ENCODE results near the gene NMRAL1. TPM values are rescaled to one million over a fixed set of nuclear protein-coding genes. Genes with fewer than 3 reads are reported as not detected.

Gene NMRAL1
- total RNA-seq, 1 experiment from 2014 or later = 71.1 TPM

DNA sequence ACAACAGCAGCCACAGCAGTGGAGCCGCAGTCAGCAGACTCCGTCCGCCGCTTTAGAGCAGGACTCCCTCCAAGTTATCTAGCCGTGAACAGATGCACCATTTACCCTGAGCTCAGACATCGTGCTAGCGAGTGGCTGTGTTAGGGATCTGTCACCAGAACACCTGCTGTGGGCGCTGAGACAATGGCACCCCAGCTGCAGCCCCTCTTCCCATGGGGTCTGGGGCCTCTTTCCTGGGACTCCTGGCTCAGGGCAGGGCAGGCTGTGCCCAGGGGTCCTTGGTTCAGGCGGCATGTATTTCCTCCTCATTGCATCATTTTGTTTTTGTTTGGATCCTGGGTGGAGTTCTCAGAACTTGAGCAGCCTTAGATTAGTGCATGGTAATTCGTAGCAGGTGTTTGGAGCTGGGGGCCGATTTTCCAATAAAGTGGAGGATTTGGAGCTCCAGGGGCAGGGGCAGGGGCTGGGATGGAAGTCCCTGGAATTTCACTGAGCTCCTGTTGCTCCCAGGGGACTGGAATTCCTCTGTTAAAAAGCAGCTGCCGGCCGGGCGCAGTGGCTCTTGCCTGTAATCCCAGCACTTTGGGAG, 23.4 kb downstream of the NMRAL1 start:
- no peaks in the 10 kb centered on the region for H3K27me3 Mint-ChIP-seq (ENCODE audit: insufficient read depth, unreplicated experiment)
- ChIA-PET CTCF (no interaction called here), POLR2A (no interaction called here)
- Histone ChIP-seq H3K4me1 (no peaks in the 10 kb centered on the region), H3K9me3 (no peaks in the 10 kb centered on the region), H3K4me3 (ENCODE audit: low read depth, low read length) (no peak overlapping the region), H3K27me3 (replicated peaks; ENCODE audit: control insufficient read depth, insufficient read depth, low read length) (no peaks in the 10 kb centered on the region), H3K36me3 (ENCODE audit: control insufficient read depth, insufficient read depth, low read length) (no peaks in the 10 kb centered on the region; the same call in none of the 2 replicates)
- TF ChIP-seq, protein P1, sequence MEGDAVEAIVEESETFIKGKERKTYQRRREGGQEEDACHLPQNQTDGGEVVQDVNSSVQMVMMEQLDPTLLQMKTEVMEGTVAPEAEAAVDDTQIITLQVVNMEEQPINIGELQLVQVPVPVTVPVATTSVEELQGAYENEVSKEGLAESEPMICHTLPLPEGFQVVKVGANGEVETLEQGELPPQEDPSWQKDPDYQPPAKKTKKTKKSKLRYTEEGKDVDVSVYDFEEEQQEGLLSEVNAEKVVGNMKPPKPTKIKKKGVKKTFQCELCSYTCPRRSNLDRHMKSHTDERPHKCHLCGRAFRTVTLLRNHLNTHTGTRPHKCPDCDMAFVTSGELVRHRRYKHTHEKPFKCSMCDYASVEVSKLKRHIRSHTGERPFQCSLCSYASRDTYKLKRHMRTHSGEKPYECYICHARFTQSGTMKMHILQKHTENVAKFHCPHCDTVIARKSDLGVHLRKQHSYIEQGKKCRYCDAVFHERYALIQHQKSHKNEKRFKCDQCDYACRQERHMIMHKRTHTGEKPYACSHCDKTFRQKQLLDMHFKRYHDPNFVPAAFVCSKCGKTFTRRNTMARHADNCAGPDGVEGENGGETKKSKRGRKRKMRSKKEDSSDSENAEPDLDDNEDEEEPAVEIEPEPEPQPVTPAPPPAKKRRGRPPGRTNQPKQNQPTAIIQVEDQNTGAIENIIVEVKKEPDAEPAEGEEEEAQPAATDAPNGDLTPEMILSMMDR (IDR thresholded peaks at IDR 0.05; ENCODE audit: insufficient read depth in 1 of 2, low read depth in 1 of 2, low read length in 1 of 2, severe bottlenecking in 1 of 2, unreplicated experiment in 1 of 2) = no peak
- no peak overlapping the region for H3K27ac Mint-ChIP-seq (ENCODE audit: unreplicated experiment)
- H3K36me3 Mint-ChIP-seq (ENCODE audit: insufficient read depth, unreplicated experiment) = peaks cover 93% of the 10 kb centered on the region
- no peaks in the 10 kb centered on the region for H3K4me1 Mint-ChIP-seq (ENCODE audit: low read depth, unreplicated experiment)
- DNase-seq = no peak
- no peak overlapping the region for H3K4me3 Mint-ChIP-seq (ENCODE audit: unreplicated experiment)
- BruUV-seq (replicated peaks) = no TSS peak
- intact Hi-C loops (cut with micrococcal nuclease; ENCODE audit: unreplicated experiment) = no loop called here
- no peaks in the 10 kb centered on the region for H3K9me3 Mint-ChIP-seq (ENCODE audit: unreplicated experiment)

- Mint-ChIP-seq H3K9me3 (ENCODE audit: unreplicated experiment) (no peaks in the 10 kb centered on the region), H3K36me3 (ENCODE audit: insufficient read depth, unreplicated experiment) (peaks cover 92% of the 10 kb centered on the region), H3K4me1 (ENCODE audit: low read depth, unreplicated experiment) (no peaks in the 10 kb centered on the region), H3K4me3 (ENCODE audit: unreplicated experiment) (no peak overlapping the region), H3K27ac (ENCODE audit: unreplicated experiment) (no peak overlapping the region), H3K27me3 (ENCODE audit: insufficient read depth, unreplicated experiment) (no peaks in the 10 kb centered on the region)
- BruUV-seq (replicated peaks) = no TSS peak
- ChIA-PET POLR2A (no interaction called here), CTCF (no interaction called here)
- DNase-seq = no peak
- no peaks in the 10 kb centered on the region; the same call in none of the 2 replicates for H3K36me3 ChIP-seq (ENCODE audit: control insufficient read depth, insufficient read depth, low read length)
- H3K9me3 ChIP-seq = no peaks in the 10 kb centered on the region
- intact Hi-C loops (cut with micrococcal nuclease; ENCODE audit: unreplicated experiment) = no loop called here
- H3K27me3 ChIP-seq (replicated peaks; ENCODE audit: control insufficient read depth, insufficient read depth, low read length) = no peaks in the 10 kb centered on the region
- TF ChIP-seq, protein P1 (IDR thresholded peaks at IDR 0.05; ENCODE audit: insufficient read depth in 1 of 2, low read depth in 1 of 2, low read length in 1 of 2, severe bottlenecking in 1 of 2, unreplicated experiment in 1 of 2) = no peak
- H3K4me3 ChIP-seq (ENCODE audit: low read depth, low read length) = no peak overlapping the region
- no peaks in the 10 kb centered on the region for H3K4me1 ChIP-seq
Measured at GRCh38 chr16:4450430-4450829, 24.0 kb downstream of the NMRAL1 start.

DNA sequence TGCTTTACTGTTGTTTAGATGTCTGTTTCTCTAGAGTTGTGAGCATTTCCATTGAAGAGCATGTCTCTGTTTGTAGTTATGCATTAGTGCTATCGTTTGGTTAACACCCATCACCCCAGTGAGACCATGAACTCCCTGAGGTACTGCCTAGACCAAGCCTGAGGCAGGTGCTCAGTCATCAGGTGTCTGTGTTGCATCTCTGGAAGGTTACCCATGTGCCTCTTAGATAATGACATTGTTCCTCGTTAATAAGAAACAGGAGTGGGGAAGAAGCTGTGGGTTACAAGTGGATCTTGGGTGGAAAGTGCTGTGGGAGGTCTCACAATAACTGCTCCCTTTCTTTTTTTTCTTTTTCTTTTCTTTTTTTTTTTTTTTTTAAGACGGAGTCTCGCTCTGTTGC, 30.4 kb downstream of the NMRAL1 start:
- POLR2A ChIA-PET = no interaction called here
- intact Hi-C loops (cut with micrococcal nuclease; ENCODE audit: unreplicated experiment) = no loop called here
- Histone ChIP-seq H3K9me3 (no peaks in the 10 kb centered on the region), H3K4me1 (no peaks in the 10 kb centered on the region), H3K4me3 (ENCODE audit: low read depth, low read length) (no peak overlapping the region), H3K27me3 (replicated peaks; ENCODE audit: control insufficient read depth, insufficient read depth, low read length) (no peaks in the 10 kb centered on the region), H3K36me3 (ENCODE audit: control insufficient read depth, insufficient read depth, low read length) (peaks cover 2% of the 10 kb centered on the region)
- Mint-ChIP-seq H3K36me3 (ENCODE audit: insufficient read depth, unreplicated experiment) (peaks cover 79% of the 10 kb centered on the region), H3K4me1 (ENCODE audit: low read depth, unreplicated experiment) (no peaks in the 10 kb centered on the region), H3K4me3 (ENCODE audit: unreplicated experiment) (no peak overlapping the region), H3K9me3 (ENCODE audit: unreplicated experiment) (no peaks in the 10 kb centered on the region), H3K27ac (ENCODE audit: unreplicated experiment) (no peak overlapping the region), H3K27me3 (ENCODE audit: insufficient read depth, unreplicated experiment) (no peaks in the 10 kb centered on the region)
- CTCF ChIA-PET = no interaction called here
- TF ChIP-seq, protein P1 (IDR thresholded peaks at IDR 0.05; ENCODE audit: insufficient read depth in 1 of 2, low read depth in 1 of 2, low read length in 1 of 2, severe bottlenecking in 1 of 2, unreplicated experiment in 1 of 2) = no peak
- DNase-seq = no peak
- no TSS peak for BruUV-seq (replicated peaks)
